Naive thymus-derived CD4-positive, alpha-beta T cell (primary cell): ENCODE measurements around the gene AVPR1A. TPM values are rescaled to one million over a fixed set of nuclear protein-coding genes. Genes with fewer than 3 reads are reported as not detected.

Experiments
- ATAC-seq: fragments of 150-1000 bp; cut with Tn5 transposase; 2 replicates; pipeline ENCODE4 v1.10.0; 2021; ENCODE audit warnings: mild to moderate bottlenecking, moderate library complexity
- CTCF ChIA-PET: fragments of 350-600 bp; sonication (Branson Sonifier 250); formaldehyde crosslinking; loops from one replicate; lab custom pipeline; 2021; ENCODE audit warnings: antibody characterized with exemption; lab: Charles Lee
- POLR2A ChIA-PET: fragments of 350-600 bp; sonication (Branson Sonifier 250); formaldehyde crosslinking; loops from one replicate; lab custom pipeline; 2021; ENCODE audit warnings: antibody characterized with exemption, inconsistent platforms; lab: Charles Lee
- DNase-seq, 9 donors: peaks; one replicate each; pipeline versions ENCODE4 v3.0.0 to v3.0.0-alpha.2; 2020 to 2022; ENCODE audit warnings: mixed read lengths in 1 of 9
- H3K27ac ChIP-seq: one replicate; pipeline ENCODE4 v1.7.0; 2013; ENCODE audit warnings: mild to moderate bottlenecking, low read depth, low read length, moderate library complexity
- H3K27me3 ChIP-seq, 2 donors: one replicate each; pipeline ENCODE4 v1.7.0; 2013; ENCODE audit warnings: low read length in 2 of 2, mild to moderate bottlenecking in 2 of 2, moderate library complexity in 2 of 2; ENCODE audit not compliant: control insufficient read depth in 2 of 2, insufficient read depth in 2 of 2
- H3K36me3 ChIP-seq, 3 experiments: 1 replicate in 2 of 3; 2 replicates in 1 of 3; pipeline ENCODE4 v1.7.0; 2013; ENCODE audit warnings: low read length in 3 of 3, mild to moderate bottlenecking in 3 of 3, moderate library complexity in 1 of 3; ENCODE audit not compliant: insufficient read depth in 3 of 3, control insufficient read depth in 2 of 3
- H3K4me1 ChIP-seq, 2 donors: one replicate each; pipeline ENCODE4 v1.7.0; 2013; ENCODE audit warnings: low read length in 2 of 2, mild to moderate bottlenecking in 2 of 2, moderate library complexity in 1 of 2; ENCODE audit not compliant: control insufficient read depth in 2 of 2, insufficient read depth in 2 of 2
- H3K4me3 ChIP-seq: 2 replicates; pipeline ENCODE4 v1.7.0; 2013; ENCODE audit warnings: mild to moderate bottlenecking, low read length
- H3K9me3 ChIP-seq, 3 experiments: 1 replicate in 2 of 3; 2 replicates in 1 of 3; pipeline ENCODE4 v1.7.0; 2013; ENCODE audit warnings: low read length in 3 of 3; ENCODE audit not compliant: control insufficient read depth in 2 of 3
- H3K27ac Mint-ChIP-seq, 9 donors: one replicate each; pipeline ENCODE4 v1.8.0; 2020 to 2022; ENCODE audit warnings: mixed read lengths in 9 of 9, mild to moderate bottlenecking in 8 of 9, moderate library complexity in 5 of 9, inconsistent platforms in 2 of 9
- H3K27me3 Mint-ChIP-seq, 5 donors: one replicate each; pipeline ENCODE4 v1.8.0; 2021 to 2022; ENCODE audit warnings: mixed read lengths in 5 of 5, mild to moderate bottlenecking in 1 of 5
- H3K36me3 Mint-ChIP-seq, 5 donors: one replicate each; pipeline ENCODE4 v1.8.0; 2020 to 2022; ENCODE audit warnings: mixed read lengths in 5 of 5, mild to moderate bottlenecking in 3 of 5, inconsistent platforms in 1 of 5
- H3K4me1 Mint-ChIP-seq, 7 donors: one replicate each; pipeline ENCODE4 v1.8.0; 2020 to 2022; ENCODE audit warnings: mixed read lengths in 7 of 7, mild to moderate bottlenecking in 3 of 7, inconsistent platforms in 1 of 7
- H3K4me3 Mint-ChIP-seq, 10 donors: one replicate each; pipeline ENCODE4 v1.8.0; 2020 to 2022; ENCODE audit warnings: mild to moderate bottlenecking in 10 of 10, mixed read lengths in 10 of 10, moderate library complexity in 6 of 10, inconsistent platforms in 2 of 10
- H3K9me3 Mint-ChIP-seq, 11 donors: one replicate each; pipeline ENCODE4 v1.8.0; 2020 to 2022; ENCODE audit warnings: mixed read lengths in 11 of 11, mild to moderate bottlenecking in 4 of 11, inconsistent platforms in 1 of 11, moderate library complexity in 1 of 11
- intact Hi-C, 2 donors: fragments of 100-400 bp; cut with micrococcal nuclease; formaldehyde crosslinking; loops; one replicate each; pipeline ENCODE4 v1.15.1; 2023
- polyA plus RNA-seq, 2 donors: library from polyadenylated mRNA; unstranded; fragments of 300-500 nt; fragmentation: Illumina TruSeq; gene quantifications; one replicate each; pipeline ENCODE4 v1.2.3, GENCODE V29; 2021
- total RNA-seq, 6 experiments: library from RNA in 5 of 6; stranded (reverse) in 5 of 6; gene quantifications; 1 replicate in 5 of 6; 2 replicates in 1 of 6; pipeline ENCODE4 v1.2.3 and lab custom pipeline; 2021 to 2026

The AVPR1A gene
- total and polyA plus RNA-seq, 7 experiments from 2014 or later = 0.05 TPM; not detected in 6

- Mint-ChIP-seq H3K27me3 (peaks cover 18 to 33% (median 24%) of the 10 kb centered on the region in 5 donors), H3K27ac (no peak overlapping the region), H3K36me3 (no peaks in the 10 kb centered on the region), H3K4me3 (no peak overlapping the region), H3K4me1 (peaks cover 0 to 1% (median 0%) of the 10 kb centered on the region in 7 donors), H3K9me3 (peaks cover 0 to 4% (median 0%) of the 10 kb centered on the region in 11 donors)
- Histone ChIP-seq H3K27me3 (no peaks in the 10 kb centered on the region), H3K27ac (no peak overlapping the region), H3K4me1 (no peaks in the 10 kb centered on the region), H3K36me3 (no peaks in the 10 kb centered on the region), H3K4me3 (no peak overlapping the region), H3K9me3 (no peaks in the 10 kb centered on the region)
- ChIA-PET POLR2A (no interaction called here), CTCF (no interaction called here)
- ATAC-seq = no peak
- DNase-seq = no peak
- intact Hi-C loops = no loop called here
These were observed 6.4 kb downstream of the AVPR1A start for GRCh38 chr12:63144556-63144955.

GRCh38 chr12:63138488-63138887, 12.5 kb downstream of the AVPR1A start:
- no peak overlapping the region for H3K27ac Mint-ChIP-seq
- Histone ChIP-seq H3K9me3 (no peaks in the 10 kb centered on the region), H3K27me3 (no peaks in the 10 kb centered on the region), H3K36me3 (no peaks in the 10 kb centered on the region), H3K4me1 (no peaks in the 10 kb centered on the region), H3K4me3 (no peak overlapping the region), H3K27ac (no peak overlapping the region)
- H3K4me3 Mint-ChIP-seq = no peak overlapping the region
- intact Hi-C loops = no loop called here
- no peaks in the 10 kb centered on the region for H3K36me3 Mint-ChIP-seq
- no peaks in the 10 kb centered on the region for H3K4me1 Mint-ChIP-seq
- ATAC-seq = no peak
- H3K9me3 Mint-ChIP-seq = peaks cover 0 to 6% (median 0%) of the 10 kb centered on the region in 11 donors
- H3K27me3 Mint-ChIP-seq = peaks cover 0 to 10% (median 5%) of the 10 kb centered on the region in 5 donors
- ChIA-PET POLR2A (no interaction called here), CTCF (no interaction called here)
- DNase-seq = no peak

DNA sequence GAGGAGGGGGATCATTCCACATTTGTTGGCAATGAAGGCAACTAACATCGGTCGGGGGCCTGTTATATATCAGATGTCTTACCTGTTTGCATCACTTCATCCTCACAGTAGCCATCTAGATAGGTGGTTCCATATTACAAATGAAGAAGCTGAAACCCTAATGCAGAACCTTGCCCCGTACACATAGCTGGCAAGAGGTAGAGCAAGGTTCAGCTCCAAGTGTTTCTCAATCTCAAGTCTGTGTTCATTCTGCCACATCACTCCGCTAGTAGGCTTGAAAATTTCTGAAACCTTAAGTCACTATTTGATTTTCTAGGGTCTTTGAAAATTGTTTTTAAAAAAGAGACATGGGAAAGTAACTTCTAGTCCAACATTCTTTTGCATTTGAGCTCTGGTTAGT, 17.0 kb downstream of the AVPR1A start:
- peaks cover 0 to 18% (median 5%) of the 10 kb centered on the region in 5 donors for H3K27me3 Mint-ChIP-seq

GRCh38 chr12:63132201-63132600, 18.8 kb downstream of the AVPR1A start:
- Mint-ChIP-seq H3K4me1 (no peaks in the 10 kb centered on the region), H3K27me3 (peaks cover 0 to 18% (median 5%) of the 10 kb centered on the region in 5 donors), H3K36me3 (no peaks in the 10 kb centered on the region), H3K4me3 (no peak overlapping the region), H3K27ac (no peak overlapping the region), H3K9me3 (peaks cover 0 to 5% (median 0%) of the 10 kb centered on the region in 11 donors)
- no peaks in the 10 kb centered on the region for H3K4me1 ChIP-seq
- H3K9me3 ChIP-seq = no peaks in the 10 kb centered on the region
- ChIA-PET CTCF (no interaction called here), POLR2A (no interaction called here)
- H3K36me3 ChIP-seq = no peaks in the 10 kb centered on the region
- intact Hi-C loops = no loop called here
- H3K27me3 ChIP-seq = no peaks in the 10 kb centered on the region
- ATAC-seq (no peak), DNase-seq (no peak)
- H3K27ac ChIP-seq = no peak overlapping the region
- H3K4me3 ChIP-seq = no peak overlapping the region

More for the DNA sequence above, 17.0 kb downstream of the AVPR1A start:
- no peak for DNase-seq
- Histone ChIP-seq H3K36me3 (no peaks in the 10 kb centered on the region), H3K9me3 (no peaks in the 10 kb centered on the region), H3K4me3 (no peak overlapping the region), H3K27ac (no peak overlapping the region), H3K4me1 (no peaks in the 10 kb centered on the region), H3K27me3 (no peaks in the 10 kb centered on the region)
- H3K27ac Mint-ChIP-seq = no peak overlapping the region
- POLR2A ChIA-PET = no interaction called here
- H3K9me3 Mint-ChIP-seq = peaks cover 0 to 5% (median 0%) of the 10 kb centered on the region in 11 donors
- no peak for ATAC-seq
- H3K4me1 Mint-ChIP-seq = no peaks in the 10 kb centered on the region
- H3K4me3 Mint-ChIP-seq = no peak overlapping the region
- no peaks in the 10 kb centered on the region for H3K36me3 Mint-ChIP-seq
- intact Hi-C loops = no loop called here
- CTCF ChIA-PET = no interaction called here

- intact Hi-C loops = no loop called here
- H3K27me3 Mint-ChIP-seq = peaks cover 0 to 18% (median 5%) of the 10 kb centered on the region in 5 donors
- ATAC-seq = no peak
These were observed 21.1 kb downstream of the AVPR1A start for GRCh38 chr12:63129927-63130326.

DNA sequence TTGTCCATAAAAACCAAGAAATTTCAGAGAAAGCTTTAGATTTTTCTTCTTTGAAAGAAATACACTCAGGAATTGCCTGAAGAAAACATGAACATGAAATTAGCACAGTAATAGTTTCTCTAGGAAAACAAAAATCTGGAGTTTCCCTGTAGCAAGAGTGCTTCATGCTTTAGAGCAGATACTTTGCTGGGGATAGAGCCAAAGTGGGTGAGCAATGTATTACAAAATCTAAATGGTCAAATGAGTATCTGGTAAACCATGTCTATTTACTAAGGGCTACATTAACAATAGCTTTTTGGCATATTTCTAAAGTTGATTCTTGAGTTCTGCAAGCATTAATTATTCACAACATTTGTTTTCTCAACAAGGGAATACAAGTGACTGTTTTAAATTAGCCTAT, 26.2 kb downstream of the AVPR1A start:
- no peaks in the 10 kb centered on the region for H3K27me3 ChIP-seq
- no peak overlapping the region for H3K27ac ChIP-seq
- ATAC-seq (no peak), DNase-seq (no peak)
- Mint-ChIP-seq H3K4me1 (no peaks in the 10 kb centered on the region), H3K9me3 (peaks cover 0 to 11% (median 0%) of the 10 kb centered on the region in 11 donors), H3K27ac (no peak overlapping the region), H3K36me3 (no peaks in the 10 kb centered on the region), H3K4me3 (no peak overlapping the region), H3K27me3 (peaks cover 0 to 17% (median 4%) of the 10 kb centered on the region in 5 donors)
- H3K4me3 ChIP-seq = no peak overlapping the region
- ChIA-PET POLR2A (no interaction called here), CTCF (no interaction called here)
- no peaks in the 10 kb centered on the region for H3K4me1 ChIP-seq
- intact Hi-C loops = no loop called here
- no peaks in the 10 kb centered on the region for H3K36me3 ChIP-seq
- H3K9me3 ChIP-seq = no peaks in the 10 kb centered on the region

More at GRCh38 chr12:63129927-63130326, 21.1 kb downstream of the AVPR1A start:
- H3K4me3 ChIP-seq = no peak overlapping the region
- H3K36me3 ChIP-seq = no peaks in the 10 kb centered on the region
- H3K27ac Mint-ChIP-seq = no peak overlapping the region
- H3K9me3 ChIP-seq = no peaks in the 10 kb centered on the region
- H3K4me1 Mint-ChIP-seq = no peaks in the 10 kb centered on the region
- ChIA-PET CTCF (no interaction called here), POLR2A (no interaction called here)
- peaks cover 0 to 5% (median 0%) of the 10 kb centered on the region in 11 donors for H3K9me3 Mint-ChIP-seq
- H3K4me1 ChIP-seq = no peaks in the 10 kb centered on the region
- H3K36me3 Mint-ChIP-seq = no peaks in the 10 kb centered on the region
- no peak for DNase-seq
- no peak overlapping the region for H3K27ac ChIP-seq
- H3K27me3 ChIP-seq = no peaks in the 10 kb centered on the region
- H3K4me3 Mint-ChIP-seq = no peak overlapping the region

- Histone ChIP-seq H3K27ac (no peak overlapping the region), H3K27me3 (no peaks in the 10 kb centered on the region), H3K4me1 (no peaks in the 10 kb centered on the region), H3K36me3 (no peaks in the 10 kb centered on the region), H3K4me3 (no peak overlapping the region), H3K9me3 (no peaks in the 10 kb centered on the region)
- no peaks in the 10 kb centered on the region for H3K9me3 Mint-ChIP-seq
- DNase-seq (peak in 4 of 9 donors; percentile 5 to 14 (median 6)), ATAC-seq (no peak)
- H3K27me3 Mint-ChIP-seq = peaks cover 0 to 13% (median 5%) of the 10 kb centered on the region in 5 donors
- H3K4me1 Mint-ChIP-seq = no peaks in the 10 kb centered on the region
- H3K4me3 Mint-ChIP-seq = no peak overlapping the region
- ChIA-PET POLR2A (no interaction called here), CTCF (no interaction called here)
- no peak overlapping the region for H3K27ac Mint-ChIP-seq
- H3K36me3 Mint-ChIP-seq = no peaks in the 10 kb centered on the region
- intact Hi-C loops = loop anchor here (1.0 to 10.0 kb wide), 4 partner anchors 561 to 1289 kb away; partner anchors contain the start of genes C12orf56 (in 1 of the 2) and DPY19L2 (in 1 of the 2)
These were observed 47.4 kb downstream of the AVPR1A start for GRCh38 chr12:63103494-63104131.
